GM10847 (cell line): ENCODE measurements around the gene HOXD3.

Source experiments
- POLR2A ChIP-seq: IDR thresholded peaks from 2 replicates; pipeline ENCODE4 v1.6.1; 2011; ENCODE audit not compliant: insufficient read length; ENCODE audit errors: extremely low read depth

The HOXD3 gene

DNA sequence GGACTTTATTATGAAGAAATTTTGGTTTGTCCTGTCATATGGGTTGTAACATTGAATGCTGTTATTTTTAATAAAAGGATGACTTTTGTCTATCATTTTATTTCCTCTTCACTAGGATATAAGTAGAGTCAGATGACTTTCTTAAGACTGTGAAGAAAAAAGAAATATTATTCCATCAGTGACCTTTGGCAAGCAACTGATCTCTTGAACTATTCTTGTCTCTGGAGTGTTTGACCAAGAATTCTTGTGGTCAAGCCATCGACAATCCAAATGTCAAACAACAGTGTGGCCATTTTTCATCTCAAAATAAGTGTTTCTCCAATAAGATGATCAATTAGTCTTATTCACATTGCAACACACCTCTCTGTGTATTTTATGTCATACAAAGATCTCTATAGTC, 56.3 kb downstream of the HOXD3 start:
- TF ChIP-seq POLR2A: no peak
